Retinal pigment epithelial cell (primary cell): Measurements from ENCODE around the gene SLC15A4.

Source experiments
- DNase-seq: peaks from one replicate; pipeline ENCODE4 v3.0.0-alpha.2; 2010; ENCODE audit warnings: low read depth
- H3K4me3 ChIP-seq: 2 replicates; pipeline ENCODE4 v1.5.1; 2011; ENCODE audit warnings: mild to moderate bottlenecking, low read length, control low read depth, moderate library complexity
- TF ChIP-seq, protein P1 (sequence below): conservative IDR thresholded peaks from 2 replicates; pipeline ENCODE4 v1.5.1; 2011; ENCODE audit warnings: low read depth, low read length, control low read depth, inconsistent platforms

Gene SLC15A4

DNA sequence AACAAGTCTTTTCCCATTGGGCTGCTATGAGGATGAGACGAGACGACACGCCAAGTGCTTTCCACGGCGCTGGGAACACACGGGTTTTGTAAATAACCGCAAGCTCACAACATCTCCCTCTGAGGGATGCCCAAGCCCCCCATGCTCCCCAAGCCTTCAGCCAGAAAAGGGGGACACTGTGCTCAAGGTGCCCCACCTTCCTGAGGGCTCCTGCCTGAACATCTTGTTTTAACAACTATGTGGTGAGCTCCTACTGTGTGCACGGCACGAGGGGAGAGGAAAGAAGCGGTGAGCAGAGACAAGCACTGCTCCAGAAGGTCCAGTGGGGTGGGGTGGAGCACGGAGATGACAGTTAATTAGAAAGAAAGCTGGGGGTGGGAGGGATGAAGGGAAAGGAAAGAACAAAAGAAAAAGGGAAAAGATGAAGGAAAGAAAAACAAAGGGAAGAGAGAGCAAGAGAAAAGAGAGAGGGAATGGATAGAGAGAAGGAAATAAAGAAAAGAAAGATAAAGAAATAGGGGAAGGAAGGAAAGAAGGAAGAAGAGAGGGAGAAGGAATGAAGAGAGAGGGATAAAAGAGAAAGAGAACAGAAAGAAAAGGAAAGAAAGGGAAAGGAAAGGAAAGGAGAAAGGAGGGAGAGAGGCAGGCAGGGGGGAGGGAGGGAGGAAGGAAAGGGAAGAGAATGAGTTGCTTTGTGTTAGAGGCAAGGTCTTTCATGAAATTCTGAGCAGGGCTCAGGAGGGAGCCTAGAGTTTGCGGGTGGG, 56.8 kb downstream of the SLC15A4 start:
- TF ChIP-seq, protein P1, sequence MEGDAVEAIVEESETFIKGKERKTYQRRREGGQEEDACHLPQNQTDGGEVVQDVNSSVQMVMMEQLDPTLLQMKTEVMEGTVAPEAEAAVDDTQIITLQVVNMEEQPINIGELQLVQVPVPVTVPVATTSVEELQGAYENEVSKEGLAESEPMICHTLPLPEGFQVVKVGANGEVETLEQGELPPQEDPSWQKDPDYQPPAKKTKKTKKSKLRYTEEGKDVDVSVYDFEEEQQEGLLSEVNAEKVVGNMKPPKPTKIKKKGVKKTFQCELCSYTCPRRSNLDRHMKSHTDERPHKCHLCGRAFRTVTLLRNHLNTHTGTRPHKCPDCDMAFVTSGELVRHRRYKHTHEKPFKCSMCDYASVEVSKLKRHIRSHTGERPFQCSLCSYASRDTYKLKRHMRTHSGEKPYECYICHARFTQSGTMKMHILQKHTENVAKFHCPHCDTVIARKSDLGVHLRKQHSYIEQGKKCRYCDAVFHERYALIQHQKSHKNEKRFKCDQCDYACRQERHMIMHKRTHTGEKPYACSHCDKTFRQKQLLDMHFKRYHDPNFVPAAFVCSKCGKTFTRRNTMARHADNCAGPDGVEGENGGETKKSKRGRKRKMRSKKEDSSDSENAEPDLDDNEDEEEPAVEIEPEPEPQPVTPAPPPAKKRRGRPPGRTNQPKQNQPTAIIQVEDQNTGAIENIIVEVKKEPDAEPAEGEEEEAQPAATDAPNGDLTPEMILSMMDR = no peak
- DNase-seq = no peak
- H3K4me3 ChIP-seq = no peak overlapping the region

DNA sequence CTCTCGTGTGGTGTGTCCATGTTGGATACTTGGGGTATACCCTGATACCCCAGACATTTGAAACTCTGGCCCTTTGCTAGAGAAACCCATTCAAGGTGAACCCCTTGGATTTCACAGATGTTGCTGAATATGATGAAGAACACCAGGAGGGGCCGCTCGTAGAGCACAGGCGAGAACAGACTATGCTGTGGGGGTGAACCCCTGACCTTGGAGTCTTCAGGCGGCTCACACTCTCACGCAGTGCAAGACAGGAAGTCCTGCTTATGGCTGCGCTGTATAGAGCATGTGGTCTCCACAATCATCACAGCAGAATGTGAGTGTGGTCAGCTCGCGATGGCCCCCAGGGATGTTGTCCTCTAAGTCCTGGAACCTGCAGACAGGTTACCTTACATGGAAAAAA, 60.4 kb downstream of the SLC15A4 start:
- TF ChIP-seq, protein P1 = no peak
- DNase-seq = no peak
- H3K4me3 ChIP-seq = no peak overlapping the region

DNA sequence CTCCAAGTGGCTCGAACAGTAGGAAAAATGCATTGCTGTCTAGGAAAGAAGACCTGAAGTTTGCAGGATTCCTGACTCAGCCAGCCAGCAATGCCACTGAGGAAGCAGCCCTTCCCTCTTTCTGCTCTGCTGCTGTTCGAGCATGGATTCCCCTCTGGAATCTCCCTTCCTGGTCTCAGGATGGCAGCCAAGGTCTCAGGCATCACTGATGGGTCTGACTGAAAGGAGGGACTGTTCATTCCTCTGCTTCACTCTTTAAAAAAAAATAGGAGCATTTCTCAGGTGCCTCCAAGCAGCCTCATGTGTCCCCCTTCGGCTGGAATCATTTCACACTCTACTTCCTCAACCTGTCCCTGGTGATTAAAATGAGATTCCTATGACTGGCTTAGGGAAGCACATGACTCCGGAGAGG, 62.4 kb downstream of the SLC15A4 start:
- peak overlapping the region; percentile 15 for H3K4me3 ChIP-seq
- peak; percentile 30 for DNase-seq
- TF ChIP-seq, protein P1 = no peak

DNA sequence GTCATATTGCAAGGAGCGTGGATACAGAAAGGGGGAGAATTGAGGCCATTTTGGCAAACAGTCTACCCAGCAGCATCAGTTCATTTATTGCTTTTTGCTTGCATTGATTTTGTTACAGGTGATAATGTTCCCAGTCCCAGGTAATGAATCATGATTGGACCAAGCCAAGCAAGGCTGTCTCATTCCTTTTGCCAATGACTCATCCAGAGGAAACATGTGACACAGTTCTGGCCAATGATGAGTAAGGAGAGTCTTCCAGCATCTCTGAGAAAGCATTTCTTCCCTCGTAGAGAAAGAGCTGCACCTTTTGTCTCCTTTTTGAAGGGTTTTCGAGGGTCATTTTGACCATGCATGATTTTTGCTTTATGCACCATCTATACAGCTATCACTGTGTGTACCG, 68.2 kb downstream of the SLC15A4 start:
- H3K4me3 ChIP-seq = no peak overlapping the region
- TF ChIP-seq, protein P1 = no peak
- no peak for DNase-seq

DNA sequence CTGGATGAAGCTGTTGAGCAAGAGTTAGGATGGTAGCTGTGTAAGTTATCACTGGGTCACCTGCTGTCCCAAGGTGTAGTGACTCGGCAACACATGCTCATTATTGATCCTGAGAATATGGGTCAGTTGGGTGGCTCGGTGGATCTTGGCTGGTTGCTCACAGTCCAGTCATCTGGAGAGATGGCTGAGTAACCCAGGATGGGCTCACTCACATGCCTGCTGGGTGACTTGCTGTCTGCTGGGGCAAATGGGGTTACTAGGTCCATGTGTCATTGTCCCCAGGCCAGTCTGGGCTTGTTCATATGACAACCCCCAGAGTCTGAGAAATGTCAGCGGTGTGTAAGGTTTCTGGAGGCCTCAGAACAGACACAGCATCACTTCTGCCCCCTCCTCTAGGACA, 69.5 kb downstream of the SLC15A4 start:
- H3K4me3 ChIP-seq = no peak overlapping the region
- DNase-seq = no peak

DNA sequence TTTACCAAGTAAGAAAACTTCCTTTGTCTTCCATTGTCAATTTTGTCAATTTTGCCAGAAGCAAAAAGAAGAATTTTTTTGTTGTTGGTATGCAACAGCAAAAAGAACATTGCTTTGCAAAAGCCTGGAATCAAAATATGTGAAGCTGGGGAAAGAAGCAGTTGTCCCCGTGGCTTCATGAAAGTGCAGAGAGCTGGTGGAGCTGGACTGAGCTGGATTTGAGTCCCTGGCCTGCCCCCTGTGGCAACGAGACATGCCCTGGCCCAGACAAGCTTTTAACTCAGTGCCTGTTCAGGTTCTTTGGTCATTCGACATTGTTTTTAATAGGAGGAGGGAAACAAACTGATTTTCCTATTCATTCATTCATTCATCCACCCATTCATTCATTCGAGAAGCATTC, 70.3 kb downstream of the SLC15A4 start:
- H3K4me3 ChIP-seq = no peak overlapping the region
- TF ChIP-seq, protein P1 = no peak
- no peak for DNase-seq

More for the DNA sequence above, 69.5 kb downstream of the SLC15A4 start:
- TF ChIP-seq, protein P1 = no peak

DNA sequence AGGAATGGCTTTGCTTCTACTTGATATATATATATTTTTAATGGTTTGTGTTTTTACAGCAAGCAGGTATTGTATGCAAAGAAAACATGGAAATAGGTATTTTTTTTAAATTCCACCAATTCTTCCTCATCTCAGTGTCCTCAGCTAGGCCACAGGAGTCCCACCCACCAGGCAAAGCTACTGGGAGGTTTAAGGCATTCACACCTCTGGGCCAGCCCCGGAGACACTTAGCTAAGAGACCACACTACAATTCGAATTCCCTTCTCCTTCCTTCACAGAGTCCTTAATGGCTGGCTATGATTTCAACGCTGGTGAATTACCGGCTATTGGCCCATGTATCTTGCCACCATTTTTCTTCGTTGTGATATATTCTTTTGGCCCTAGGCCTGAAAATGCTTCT, 71.4 kb downstream of the SLC15A4 start:
- H3K4me3 ChIP-seq = no peak overlapping the region
- no peak for DNase-seq
- TF ChIP-seq, protein P1 = no peak
